ENCODE data around the gene RELCH.

Gene RELCH

DNA sequence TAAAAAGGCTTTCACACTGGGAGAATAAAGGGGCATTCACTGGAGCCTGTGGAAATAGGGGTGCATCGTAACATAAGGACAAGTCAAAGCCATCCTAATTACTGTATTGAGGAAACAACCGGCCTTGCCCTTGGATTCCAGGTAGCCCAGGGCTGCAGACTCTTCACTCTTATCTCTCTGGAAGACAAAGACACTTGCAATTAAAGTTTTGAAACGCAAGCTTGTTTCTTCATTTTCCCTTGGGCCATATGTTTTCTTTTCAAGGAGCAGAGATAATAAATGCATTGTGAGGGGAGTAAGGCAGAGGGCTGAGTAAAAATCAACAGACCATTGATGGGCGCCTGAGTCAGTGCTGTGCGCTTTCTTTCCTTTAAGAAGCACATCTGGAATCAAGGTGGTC lies 149.6 kb downstream of the RELCH start:
- in situ Hi-C loops (cut with HindIII; ENCODE audit: low sequenced_read_pairs): no loop called here

DNA sequence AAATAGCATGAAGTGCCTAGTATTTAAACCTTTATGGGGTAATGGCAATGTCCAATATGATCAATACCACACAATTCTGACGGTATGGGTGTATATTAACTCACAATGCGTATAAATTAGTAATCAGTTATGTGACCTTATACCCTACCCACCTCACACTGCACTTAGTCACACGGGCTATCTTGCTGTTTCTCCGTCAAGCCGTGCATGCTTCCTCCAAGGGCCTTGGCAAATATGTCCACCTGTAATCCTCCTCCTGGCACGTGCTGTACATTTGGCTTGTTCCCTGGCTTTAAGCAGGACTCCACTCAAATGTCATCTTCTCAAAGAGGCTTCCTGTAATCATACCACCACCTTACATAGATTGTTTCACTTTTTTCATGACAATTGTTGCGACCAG lies 150.3 kb downstream of the RELCH start:
- in situ Hi-C loops (cut with HindIII; ENCODE audit: low sequenced_read_pairs): no loop called here

DNA sequence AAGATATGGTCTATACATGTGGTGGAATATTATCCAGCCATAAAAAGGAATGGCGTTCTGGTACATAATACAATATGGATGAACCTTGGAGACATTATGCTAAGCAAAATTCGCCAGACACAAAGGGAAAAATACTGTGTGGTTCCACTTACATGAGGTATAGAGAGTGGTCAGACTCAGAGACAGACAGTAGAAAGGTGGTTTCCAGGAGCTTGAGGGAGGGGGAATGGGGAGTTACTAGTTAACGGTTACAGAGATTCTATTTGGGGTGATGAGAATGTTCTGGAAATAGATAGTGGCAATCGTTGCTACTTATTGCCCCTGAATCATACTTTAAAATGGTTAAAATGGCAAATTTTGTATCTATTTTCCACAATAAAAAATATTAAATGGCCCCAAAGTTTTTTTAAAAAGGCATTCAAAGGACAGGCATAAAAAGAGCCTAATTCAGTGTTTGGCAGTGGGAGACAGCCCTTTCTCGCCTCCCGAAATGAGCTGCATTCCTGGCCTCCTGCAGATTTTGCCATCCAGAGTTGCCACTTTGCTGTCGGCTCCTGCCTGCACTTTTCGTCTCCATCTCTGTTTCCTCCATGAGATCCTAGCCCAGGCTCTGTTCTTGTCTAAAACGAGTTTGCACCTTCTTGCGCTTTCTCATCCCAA lies 151.5 kb downstream of the RELCH start:
- in situ Hi-C loops (cut with HindIII; ENCODE audit: low sequenced_read_pairs): no loop called here

DNA sequence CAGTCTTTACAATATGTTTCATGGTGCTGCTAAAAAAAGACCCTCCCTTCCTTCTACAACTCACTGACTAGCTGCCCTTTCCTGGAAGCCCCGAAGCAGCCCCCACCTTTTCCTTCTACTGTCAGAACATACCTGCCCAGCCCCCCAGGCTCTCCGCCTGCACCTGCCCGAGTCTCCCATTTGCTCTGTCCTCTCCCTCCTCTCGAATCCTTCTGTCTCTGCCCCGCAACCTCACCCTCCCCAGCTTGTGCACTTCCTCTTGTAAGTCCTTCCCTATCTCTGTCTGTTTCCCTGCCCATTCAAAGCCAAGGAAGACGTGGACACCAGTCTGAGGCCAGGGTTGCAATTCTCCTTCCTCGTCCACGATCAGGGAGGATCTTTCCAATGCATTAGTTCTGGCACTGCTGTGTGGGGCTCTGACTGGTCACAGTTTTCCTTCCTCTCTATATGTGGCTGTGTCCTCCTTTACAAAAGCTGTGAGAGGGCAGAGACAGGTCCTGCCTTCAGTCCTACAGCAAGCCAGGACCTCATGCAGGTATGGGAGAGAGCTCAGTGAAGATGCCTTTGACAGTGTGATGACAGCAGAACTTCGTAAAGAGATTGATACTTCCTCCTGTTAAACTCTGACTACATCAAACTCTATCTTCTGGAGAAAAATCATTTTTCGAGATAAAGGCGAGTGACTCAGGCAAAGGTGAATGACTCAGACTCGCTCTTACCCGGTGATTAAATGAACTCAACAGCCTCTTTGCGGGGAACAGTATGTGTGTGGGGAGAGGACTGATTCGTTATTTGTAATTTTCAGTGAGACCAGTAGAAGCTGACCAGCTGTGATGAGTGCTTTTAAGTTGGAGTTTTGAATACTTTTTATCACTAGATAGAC lies 152.3 kb downstream of the RELCH start:
- in situ Hi-C loops (cut with HindIII; ENCODE audit: low sequenced_read_pairs): no loop called here

DNA sequence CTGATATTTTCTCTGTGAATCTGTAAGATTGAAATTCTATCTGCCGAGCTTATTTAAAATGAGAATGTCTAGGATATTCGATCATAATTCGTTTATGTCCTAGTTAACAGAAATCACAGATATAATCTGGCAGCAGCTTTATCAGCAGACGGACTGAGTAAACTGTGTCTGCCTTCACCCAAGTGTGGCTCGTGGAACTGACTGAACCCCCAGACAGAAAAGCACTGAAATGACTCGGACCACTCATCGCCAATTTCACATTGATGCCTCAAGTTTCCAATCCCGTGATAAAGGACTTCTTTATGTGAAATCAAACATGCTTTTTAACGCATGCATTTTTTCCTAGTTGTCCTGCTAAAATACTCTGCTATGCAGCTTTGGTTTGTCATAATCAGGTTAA lies 153.9 kb downstream of the RELCH start:
- in situ Hi-C loops (cut with HindIII; ENCODE audit: low sequenced_read_pairs): loop anchor here (5.0 kb wide), 1 partner anchor 71 kb away; no protein-coding TSS in a partner anchor

DNA sequence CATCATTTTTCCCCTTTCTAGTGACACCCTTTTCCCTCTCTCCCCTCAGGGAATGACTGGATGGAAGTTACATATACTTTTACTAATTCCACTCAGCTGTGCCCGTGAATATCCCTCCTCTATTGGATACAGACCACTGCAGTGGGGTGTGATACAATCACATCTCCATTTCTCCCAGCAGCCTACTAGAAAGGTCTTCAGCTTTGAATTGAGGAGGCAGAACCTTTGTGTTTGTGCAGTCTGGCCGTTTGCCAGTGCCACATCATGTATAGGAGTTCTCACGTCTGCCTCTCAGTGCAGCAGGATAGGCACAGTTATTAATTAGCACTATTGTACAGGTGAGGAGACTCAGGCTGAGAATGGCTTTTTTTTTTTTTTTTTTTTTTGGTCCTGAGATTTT lies 154.4 kb downstream of the RELCH start:
- in situ Hi-C loops (cut with HindIII; ENCODE audit: low sequenced_read_pairs): loop anchor here (5.0 kb wide), 1 partner anchor 71 kb away; no protein-coding TSS in a partner anchor

DNA sequence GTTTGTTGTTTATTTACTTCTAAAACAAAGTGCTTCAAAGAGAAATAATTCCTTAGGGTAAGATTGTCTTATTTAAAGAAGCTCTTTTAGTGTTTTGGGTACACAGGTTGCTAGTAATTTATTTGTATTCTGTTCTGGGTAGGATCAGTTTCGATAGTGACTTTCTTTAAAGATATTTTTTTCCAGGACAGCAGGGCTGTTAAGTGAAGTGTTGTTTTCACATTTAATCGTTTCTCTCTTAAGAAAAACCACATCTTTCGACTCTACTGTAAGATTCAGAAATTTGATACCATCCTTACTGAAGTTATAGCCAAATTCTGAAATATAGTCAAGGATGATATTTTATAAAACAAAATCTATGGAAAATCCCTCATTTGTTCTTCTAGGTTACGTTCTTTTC lies 155.8 kb downstream of the RELCH start:
- in situ Hi-C loops (cut with HindIII; ENCODE audit: low sequenced_read_pairs): loop anchor here (5.0 kb wide), 1 partner anchor 69 kb away; no protein-coding TSS in a partner anchor

DNA sequence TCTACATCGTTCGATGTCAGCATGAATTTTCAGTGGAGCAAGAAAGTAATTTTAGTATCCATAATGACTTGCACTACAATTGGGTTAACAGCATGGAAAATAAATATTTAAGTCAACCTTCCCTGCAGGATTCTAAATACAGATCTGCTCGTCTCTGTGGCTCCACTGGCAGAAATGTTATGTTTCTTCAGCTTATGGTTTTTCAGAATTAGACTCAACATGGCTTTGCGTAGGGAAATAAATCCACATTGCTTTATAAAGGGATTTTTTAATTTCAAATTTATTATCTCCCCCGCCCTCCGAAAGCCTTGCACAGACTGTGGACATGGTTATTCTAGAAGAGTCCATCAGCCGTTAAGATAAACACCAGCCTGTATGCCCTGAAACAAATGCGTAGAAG lies 156.3 kb downstream of the RELCH start:
- in situ Hi-C loops (cut with HindIII; ENCODE audit: low sequenced_read_pairs): loop anchor here (5.0 kb wide), 1 partner anchor 69 kb away; no protein-coding TSS in a partner anchor

DNA sequence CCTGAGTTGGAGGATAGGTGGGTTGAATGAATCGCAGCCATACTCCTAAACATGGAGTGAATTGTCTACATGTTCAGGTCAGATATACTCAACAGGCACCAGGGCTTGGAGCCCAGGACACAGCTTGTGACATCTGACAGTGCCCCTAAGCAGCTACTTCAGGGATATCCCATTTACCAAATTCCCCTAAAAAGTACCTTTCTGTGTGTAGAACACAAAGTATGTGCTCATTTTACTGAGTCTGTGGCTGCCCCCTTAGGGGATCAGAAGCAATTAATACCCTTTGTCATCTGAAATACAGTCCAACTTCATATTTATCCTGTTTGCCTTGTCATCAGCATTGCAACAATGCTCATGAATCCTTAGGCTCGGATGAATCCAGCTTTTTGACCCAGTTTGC lies 158.9 kb downstream of the RELCH start:
- in situ Hi-C loops (cut with HindIII; ENCODE audit: low sequenced_read_pairs): no loop called here

DNA sequence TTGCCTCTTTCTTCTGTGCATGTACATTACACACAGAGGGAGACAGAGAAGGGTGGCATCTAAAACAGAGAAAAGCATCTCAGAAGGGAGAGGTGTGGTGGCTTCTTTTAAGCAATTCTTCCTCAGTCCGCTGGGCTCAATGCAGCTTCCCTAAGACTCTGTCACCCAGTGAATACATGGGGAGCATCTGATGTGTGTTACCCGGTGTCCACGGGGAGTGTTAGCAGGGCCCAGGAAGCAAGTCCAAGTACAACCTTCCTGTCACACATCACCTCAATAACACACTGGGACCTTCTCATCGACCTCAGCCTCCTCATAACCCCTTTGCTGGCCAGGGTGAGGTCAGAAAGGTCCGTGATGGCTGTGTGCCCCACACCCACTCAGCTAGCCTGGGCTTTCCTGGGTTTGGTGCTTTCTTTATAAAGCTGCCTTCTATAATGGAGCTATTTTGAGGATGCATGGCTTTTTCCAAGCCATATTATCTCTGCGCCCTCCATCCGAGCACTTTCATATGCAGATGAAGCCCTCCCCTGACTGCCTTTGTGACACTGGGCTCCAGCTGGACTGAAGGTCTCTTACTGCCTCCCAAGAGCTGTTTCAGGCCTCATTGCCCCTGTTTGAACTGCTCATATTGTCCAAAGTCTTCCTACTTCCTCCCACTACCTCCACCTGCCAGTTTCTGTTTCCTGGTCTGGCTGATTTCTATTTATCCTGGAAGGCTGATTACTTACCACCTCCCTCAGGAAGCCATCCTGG lies 159.5 kb downstream of the RELCH start:
- in situ Hi-C loops (cut with HindIII; ENCODE audit: low sequenced_read_pairs): no loop called here

DNA sequence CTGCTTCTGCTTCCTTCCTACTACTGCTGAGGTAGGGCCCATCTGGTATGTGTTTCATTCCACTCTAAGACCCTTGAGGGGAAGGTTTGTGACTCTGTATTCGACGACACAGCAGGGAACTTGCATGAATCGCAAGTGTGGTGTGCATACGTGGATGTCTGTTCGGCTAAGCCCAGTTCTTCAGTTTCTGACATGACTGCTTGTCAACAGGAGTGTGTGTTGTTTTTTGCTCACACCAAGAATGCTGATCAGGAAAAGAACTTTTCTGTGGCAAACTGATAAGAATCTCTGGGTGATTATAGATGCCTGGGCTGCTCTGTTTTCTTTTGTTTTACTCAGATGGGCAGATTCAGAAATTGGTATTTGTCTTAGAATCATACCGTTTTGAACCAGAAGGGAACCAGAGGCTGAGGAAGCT lies 160.0 kb downstream of the RELCH start:
- in situ Hi-C loops (cut with HindIII; ENCODE audit: low sequenced_read_pairs): no loop called here

DNA sequence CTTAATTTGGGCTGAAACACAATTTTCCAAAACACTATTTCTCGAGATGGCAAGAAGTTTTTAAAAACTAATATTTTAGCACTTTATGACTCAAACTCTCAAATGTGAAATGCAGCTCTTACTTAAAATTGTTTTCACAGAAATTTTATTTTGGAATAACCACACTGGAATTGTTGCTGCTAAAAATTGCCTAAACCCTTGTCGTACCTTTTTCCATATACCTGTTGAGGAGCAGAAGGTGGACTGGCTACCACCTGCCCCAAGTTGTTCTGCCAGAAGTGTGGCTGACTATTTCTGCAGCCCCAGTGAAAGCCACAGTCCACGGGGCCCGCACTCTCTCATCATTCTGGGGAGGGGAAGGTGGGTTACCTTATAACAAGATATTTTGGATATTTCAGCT lies 161.4 kb downstream of the RELCH start:
- in situ Hi-C loops (cut with HindIII; ENCODE audit: low sequenced_read_pairs): no loop called here

DNA sequence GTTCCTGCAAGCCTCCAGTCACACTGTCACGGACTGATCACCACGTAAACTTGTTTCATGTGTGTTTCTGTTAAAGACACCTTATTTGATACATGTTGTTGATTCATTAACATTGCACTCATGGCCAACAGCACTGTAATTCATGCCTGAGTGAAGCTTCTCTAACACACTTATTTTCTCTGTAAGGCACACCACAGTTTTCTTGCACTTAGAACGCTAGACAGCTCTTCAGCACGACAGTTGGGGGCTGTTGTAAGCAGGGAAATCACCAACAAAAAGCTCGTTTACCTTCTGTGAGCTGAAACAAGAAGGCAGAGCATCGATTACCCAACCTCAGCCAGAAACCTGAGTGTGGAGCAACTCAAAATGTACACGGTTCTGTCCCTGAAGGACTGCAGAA lies 166.1 kb downstream of the RELCH start:
- in situ Hi-C loops (cut with HindIII; ENCODE audit: low sequenced_read_pairs): no loop called here

DNA sequence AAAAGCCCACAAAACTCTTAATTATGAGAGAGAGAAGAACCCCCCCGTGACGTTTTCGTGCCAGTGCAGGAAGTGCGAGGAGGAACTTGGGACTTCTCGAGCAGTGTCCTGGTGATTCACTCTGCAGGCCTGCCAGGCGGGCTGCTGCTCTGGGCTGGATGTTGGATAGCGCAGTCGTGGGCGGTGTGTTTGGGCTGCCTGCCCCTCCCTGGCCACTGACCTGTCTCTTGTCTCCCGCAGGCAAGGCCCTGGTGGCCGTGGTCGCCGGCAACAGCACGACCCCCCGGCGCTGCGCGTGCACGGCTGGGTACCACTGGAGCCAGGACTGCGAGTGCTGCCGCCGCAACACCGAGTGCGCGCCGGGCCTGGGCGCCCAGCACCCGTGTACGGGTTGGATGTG lies 167.1 kb downstream of the RELCH start:
- in situ Hi-C loops (cut with HindIII; ENCODE audit: low sequenced_read_pairs): no loop called here

DNA sequence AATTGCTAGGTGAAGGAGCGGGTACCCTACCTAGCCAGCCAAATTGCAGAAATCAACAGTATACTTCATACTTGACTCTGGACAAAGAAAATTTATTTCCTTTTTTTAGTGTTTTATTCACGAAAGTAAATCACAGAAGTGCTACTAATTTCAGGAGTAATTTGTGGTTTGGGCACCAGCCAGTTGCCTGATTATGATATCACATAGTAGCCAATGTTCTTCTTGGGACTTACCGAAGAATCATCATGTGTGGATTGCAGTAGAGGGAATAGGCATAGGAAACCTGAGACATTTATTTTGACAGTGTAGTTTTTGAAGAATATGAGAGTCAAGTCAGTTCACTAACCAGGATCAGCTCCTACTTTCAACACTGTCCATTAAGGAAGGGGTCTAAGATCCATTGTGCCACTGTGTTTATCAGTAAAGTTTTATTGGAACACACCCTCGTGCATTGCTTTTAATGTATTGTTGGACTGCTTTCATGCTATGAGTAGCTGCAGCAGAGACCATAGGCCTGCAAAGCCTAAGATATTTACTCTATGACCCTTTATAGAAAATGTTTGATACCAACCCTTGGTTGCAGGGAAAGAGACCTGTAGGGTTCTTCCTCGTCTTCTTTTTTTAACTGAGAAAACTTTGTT lies 170.1 kb downstream of the RELCH start:
- in situ Hi-C loops (cut with HindIII; ENCODE audit: low sequenced_read_pairs): no loop called here

Measured in endothelial cell of hepatic sinusoid (primary cell).